WI38 (cell line): ENCODE results near the gene CENPX.

Experiments
- H3K4me3 ChIP-seq: 2 replicates; pipeline ENCODE4 v1.5.1; 2011; ENCODE audit warnings: low read depth, mild to moderate bottlenecking, control low read depth, low read length
- CTCF ChIP-seq: IDR thresholded peaks from 2 replicates; pipeline ENCODE4 v1.5.1; 2012; ENCODE audit warnings: low read depth, mild to moderate bottlenecking, control low read depth, low read length

CENPX gene

DNA sequence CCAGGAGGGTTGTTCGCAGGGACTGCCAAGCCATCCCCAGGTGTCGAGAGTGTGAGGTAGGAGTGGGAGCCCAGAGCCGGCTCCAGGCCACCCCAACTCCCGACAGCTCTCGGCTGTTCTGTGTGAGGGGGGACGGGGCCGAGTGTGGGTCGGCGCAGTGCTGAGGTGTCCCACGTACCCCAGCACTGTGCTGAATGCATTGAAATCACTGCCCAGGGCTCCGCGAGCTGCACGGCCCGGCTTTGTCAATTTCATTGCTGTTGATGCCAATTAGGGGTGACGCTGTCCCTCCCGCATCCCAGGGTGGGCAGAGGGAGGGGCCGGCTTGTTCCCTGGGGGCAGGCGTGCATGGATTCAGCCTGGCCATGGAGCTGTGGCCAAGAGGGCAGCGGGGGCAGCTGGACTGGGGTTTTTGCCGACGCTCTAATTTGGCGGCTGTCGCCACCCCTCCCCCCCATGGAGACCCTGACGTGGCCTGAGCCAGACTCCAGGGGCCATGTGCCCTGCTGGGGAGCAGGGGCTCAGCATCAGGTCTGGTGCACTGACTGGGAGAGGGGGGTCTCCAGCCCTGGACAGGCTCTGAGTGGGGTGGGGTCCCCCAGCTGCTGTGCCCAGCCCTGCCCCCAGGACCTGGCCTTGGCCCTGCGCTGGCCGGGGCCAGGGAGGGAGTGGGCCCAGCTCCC lies 14.3 kb downstream of the CENPX start:
- H3K4me3 ChIP-seq, result no peak overlapping the region
- no peak for TF ChIP-seq CTCF

DNA sequence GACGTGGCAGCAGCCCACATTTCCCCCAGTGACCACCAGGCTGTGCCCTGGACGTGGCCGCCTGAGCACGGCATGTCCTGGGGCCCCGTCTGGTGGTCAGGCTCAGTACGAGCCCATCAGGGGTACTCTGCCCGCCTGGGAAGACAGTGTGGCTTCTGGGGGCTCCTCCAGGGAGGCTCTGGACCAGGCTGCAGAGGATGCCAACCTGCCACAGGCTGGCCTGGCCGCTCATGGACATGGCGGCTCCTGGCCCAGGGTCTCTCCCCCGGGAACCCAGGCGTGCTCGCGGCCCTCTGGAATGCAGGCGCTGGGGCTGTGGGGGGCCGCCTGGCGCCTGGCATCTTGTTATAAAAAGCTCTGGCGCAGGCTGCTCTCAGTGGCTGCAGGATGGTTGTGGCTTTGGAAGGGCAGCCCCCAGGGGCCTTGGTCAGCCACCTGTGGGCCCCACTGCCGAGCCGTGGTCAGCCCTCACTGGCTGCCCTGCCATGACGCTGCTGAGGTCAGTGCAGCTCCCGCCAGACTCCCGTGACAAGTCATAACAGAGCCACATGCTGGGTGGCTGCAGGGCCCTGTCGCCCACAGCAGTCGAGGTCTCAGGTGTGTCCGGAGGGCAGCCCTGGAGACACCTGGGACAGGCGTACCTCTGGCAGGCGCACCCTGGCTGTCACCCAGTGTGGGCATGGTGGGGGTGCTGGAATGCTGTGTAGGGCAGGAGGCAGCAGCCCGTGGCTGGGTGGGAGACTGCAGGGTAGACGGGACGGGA lies 15.0 kb downstream of the CENPX start:
- H3K4me3 ChIP-seq, result no peak overlapping the region
- no peak for TF ChIP-seq CTCF

DNA sequence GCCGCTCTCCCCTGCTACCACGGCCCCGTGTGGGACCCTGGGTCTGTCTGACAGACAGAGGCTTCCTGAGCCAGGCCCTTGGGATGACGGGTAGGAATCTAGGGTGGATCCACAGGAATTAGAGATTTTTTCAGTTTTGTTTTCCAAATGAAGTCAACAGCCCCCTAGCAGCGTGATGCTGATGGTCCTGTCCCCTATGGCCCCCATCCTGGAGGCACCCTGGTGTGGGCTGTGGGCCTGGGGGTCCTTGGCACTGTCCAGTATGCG lies 15.5 kb downstream of the CENPX start:
- no peak for TF ChIP-seq CTCF

GRCh38 chr17:82006468-82007227 lies 16.0 kb downstream of the CENPX start:
- no peak overlapping the region for H3K4me3 ChIP-seq

More for the DNA sequence above, 15.5 kb downstream of the CENPX start:
- H3K4me3 ChIP-seq, result no peak overlapping the region

DNA sequence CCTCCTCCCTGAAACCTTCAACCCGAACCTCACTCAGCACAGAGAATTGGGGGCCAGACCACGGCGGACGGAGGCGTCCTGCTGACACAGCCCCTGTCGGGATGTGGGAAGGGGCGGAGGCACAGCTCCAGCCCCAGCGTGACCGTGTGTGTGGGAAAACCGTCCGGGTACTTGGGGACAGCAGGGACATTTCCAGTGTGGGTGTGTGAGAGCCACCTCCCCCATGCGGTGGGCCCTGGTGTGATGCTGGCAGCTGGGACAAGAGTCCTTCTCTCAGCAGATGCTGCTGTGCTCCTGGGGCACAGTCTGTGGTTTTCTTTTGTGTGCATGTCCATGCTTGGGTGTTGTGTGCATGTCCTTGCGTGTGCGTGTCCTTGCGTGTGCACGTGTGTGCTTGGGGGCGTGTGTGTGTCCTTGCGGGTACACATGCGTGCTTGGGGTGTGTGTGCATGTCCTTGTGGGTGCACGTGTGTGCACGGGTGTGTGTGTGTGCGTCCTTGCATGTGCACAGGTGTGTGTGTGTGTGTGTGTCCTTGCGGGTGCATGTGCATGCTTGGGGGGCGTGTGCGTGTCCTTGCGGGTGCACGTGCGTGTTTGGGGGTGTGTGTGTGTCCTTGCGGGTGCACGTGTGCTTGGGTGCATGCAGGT lies 16.9 kb downstream of the CENPX start:
- TF ChIP-seq CTCF, result no peak
- no peak overlapping the region for H3K4me3 ChIP-seq

More at GRCh38 chr17:82006468-82007227, 16.0 kb downstream of the CENPX start:
- no peak for TF ChIP-seq CTCF

GRCh38 chr17:82004517-82005455 lies 17.9 kb downstream of the CENPX start:
- no peak for TF ChIP-seq CTCF

More at GRCh38 chr17:82004517-82005455, 17.9 kb downstream of the CENPX start:
- no peak overlapping the region for H3K4me3 ChIP-seq
